Measurements from ENCODE around the gene AMHR2. TPM values are rescaled to one million over a fixed set of nuclear protein-coding genes. Genes with fewer than 3 reads are reported as not detected.

Gene AMHR2
- total and polyA plus RNA-seq, 9 of the 15 experiments (the other 6 are each of a cell fraction or from before 2014, with no cell fraction given): 8.9 to 49.7 (median 19.3) TPM

DNA sequence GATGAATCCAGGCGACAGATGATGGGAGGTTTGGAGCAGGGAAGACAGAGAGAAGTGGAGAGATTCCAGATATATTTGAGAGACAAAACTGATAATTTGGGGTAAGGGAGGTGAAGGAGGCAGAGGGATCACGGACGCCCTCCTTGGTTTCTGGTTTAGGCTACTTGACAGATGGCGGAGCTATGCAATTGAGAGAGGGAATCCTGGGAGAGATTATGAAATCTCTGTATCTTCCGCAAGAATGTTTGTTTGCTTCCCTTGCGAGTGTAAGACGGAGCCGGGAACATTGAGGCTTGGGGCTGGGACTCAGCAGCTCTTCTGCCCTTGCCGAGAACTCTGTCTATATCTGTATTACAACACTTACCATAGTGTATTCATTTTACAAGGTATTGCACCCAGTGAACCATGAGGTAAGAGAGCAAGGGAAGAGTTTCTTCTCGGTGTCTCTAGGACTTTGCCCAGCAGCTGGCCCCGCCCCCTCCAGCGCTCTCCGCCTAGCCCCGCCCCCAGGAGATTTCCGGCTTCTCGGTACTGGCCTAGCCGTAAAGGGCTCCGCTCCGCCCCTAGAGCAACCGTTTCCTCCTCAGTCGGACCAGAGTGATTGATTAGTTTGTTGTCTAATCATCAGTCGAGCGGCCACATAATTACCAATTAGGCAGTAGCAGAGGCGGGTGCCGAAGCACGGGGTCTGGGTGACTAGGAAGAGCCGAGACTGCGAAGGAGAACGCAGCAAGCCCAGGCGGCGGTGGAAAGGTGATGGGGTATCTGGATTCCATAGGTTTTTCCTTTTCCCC lies 17.6 kb downstream of the AMHR2 start, which contains the start of gene PRR13 (continued):
- TF ChIP-seq, protein P1, sequence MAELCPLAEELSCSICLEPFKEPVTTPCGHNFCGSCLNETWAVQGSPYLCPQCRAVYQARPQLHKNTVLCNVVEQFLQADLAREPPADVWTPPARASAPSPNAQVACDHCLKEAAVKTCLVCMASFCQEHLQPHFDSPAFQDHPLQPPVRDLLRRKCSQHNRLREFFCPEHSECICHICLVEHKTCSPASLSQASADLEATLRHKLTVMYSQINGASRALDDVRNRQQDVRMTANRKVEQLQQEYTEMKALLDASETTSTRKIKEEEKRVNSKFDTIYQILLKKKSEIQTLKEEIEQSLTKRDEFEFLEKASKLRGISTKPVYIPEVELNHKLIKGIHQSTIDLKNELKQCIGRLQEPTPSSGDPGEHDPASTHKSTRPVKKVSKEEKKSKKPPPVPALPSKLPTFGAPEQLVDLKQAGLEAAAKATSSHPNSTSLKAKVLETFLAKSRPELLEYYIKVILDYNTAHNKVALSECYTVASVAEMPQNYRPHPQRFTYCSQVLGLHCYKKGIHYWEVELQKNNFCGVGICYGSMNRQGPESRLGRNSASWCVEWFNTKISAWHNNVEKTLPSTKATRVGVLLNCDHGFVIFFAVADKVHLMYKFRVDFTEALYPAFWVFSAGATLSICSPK (IDR thresholded peaks at IDR 0.05; ENCODE audit: borderline replicate concordance): no peak
- TF ChIP-seq, protein P2, sequence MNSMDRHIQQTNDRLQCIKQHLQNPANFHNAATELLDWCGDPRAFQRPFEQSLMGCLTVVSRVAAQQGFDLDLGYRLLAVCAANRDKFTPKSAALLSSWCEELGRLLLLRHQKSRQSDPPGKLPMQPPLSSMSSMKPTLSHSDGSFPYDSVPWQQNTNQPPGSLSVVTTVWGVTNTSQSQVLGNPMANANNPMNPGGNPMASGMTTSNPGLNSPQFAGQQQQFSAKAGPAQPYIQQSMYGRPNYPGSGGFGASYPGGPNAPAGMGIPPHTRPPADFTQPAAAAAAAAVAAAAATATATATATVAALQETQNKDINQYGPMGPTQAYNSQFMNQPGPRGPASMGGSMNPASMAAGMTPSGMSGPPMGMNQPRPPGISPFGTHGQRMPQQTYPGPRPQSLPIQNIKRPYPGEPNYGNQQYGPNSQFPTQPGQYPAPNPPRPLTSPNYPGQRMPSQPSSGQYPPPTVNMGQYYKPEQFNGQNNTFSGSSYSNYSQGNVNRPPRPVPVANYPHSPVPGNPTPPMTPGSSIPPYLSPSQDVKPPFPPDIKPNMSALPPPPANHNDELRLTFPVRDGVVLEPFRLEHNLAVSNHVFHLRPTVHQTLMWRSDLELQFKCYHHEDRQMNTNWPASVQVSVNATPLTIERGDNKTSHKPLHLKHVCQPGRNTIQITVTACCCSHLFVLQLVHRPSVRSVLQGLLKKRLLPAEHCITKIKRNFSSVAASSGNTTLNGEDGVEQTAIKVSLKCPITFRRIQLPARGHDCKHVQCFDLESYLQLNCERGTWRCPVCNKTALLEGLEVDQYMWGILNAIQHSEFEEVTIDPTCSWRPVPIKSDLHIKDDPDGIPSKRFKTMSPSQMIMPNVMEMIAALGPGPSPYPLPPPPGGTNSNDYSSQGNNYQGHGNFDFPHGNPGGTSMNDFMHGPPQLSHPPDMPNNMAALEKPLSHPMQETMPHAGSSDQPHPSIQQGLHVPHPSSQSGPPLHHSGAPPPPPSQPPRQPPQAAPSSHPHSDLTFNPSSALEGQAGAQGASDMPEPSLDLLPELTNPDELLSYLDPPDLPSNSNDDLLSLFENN (IDR thresholded peaks at IDR 0.05; ENCODE audit: low read depth in 2 of 2, low read length in 2 of 2): no peak
- TF ChIP-seq SREBF2 (CRISPR knock-in tag; IDR thresholded peaks at IDR 0.05): no peak
- TF ChIP-seq, protein P3, sequence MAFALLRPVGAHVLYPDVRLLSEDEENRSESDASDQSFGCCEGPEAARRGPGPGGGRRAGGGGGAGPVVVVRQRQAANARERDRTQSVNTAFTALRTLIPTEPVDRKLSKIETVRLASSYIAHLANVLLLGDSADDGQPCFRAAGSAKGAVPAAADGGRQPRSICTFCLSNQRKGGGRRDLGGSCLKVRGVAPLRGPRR (CRISPR knock-in tag; IDR thresholded peaks at IDR 0.05): no peak
- TF ChIP-seq RAD51 (IDR thresholded peaks at IDR 0.05; ENCODE audit: borderline replicate concordance, low read depth): 0 out of 2 replicates have a peak, but pooled peaks have one; percentile 28
- TF ChIP-seq, protein P4, sequence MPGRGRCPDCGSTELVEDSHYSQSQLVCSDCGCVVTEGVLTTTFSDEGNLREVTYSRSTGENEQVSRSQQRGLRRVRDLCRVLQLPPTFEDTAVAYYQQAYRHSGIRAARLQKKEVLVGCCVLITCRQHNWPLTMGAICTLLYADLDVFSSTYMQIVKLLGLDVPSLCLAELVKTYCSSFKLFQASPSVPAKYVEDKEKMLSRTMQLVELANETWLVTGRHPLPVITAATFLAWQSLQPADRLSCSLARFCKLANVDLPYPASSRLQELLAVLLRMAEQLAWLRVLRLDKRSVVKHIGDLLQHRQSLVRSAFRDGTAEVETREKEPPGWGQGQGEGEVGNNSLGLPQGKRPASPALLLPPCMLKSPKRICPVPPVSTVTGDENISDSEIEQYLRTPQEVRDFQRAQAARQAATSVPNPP (IDR thresholded peaks at IDR 0.05; ENCODE audit: borderline replicate concordance, insufficient read depth, insufficient read length): no peak
- no peak for TF ChIP-seq CHD1 (IDR thresholded peaks at IDR 0.05; ENCODE audit: low read length)
- TF ChIP-seq, protein P5, sequence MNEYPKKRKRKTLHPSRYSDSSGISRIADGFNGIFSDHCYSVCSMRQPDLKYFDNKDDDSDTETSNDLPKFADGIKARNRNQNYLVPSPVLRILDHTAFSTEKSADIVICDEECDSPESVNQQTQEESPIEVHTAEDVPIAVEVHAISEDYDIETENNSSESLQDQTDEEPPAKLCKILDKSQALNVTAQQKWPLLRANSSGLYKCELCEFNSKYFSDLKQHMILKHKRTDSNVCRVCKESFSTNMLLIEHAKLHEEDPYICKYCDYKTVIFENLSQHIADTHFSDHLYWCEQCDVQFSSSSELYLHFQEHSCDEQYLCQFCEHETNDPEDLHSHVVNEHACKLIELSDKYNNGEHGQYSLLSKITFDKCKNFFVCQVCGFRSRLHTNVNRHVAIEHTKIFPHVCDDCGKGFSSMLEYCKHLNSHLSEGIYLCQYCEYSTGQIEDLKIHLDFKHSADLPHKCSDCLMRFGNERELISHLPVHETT (CRISPR knock-in tag; conservative IDR thresholded peaks at IDR 0.05 in 1 of 2, IDR thresholded peaks at IDR 0.05 in 1 of 2): peak in 1 of 2 experiments; percentile 70; a peak in 1 of 4 replicates
- TF ChIP-seq TAF15 (IDR thresholded peaks at IDR 0.05; ENCODE audit: low read depth, low read length): no peak
- no peak for TF ChIP-seq EGR1 (conservative IDR thresholded peaks at IDR 0.05)
- TF ChIP-seq DNMT1 (IDR thresholded peaks at IDR 0.05): no peak
- no peak for TF ChIP-seq ZBTB7A (IDR thresholded peaks at IDR 0.05; ENCODE audit: borderline replicate concordance, control insufficient read depth, low read depth, low read length)
- no peak for TF ChIP-seq ZNF347 (CRISPR knock-in tag; IDR thresholded peaks at IDR 0.05; ENCODE audit: low read depth)
- no peak for TF ChIP-seq ZNF717 (CRISPR knock-in tag; IDR thresholded peaks at IDR 0.05)
- TF ChIP-seq KLF16 (IDR thresholded peaks at IDR 0.05): no peak
- peak in 1 of 2 experiments; percentile 58; a peak in 1 of 4 replicates for TF ChIP-seq TEAD1 (CRISPR knock-in tag; IDR thresholded peaks at IDR 0.05)

Measured in K562 (cell line).